GM19438 (cell line): ENCODE measurements around the gene PARP1.

Experiments used
- ATAC-seq: cut with Tn5 transposase; IDR thresholded peaks from one replicate; pipeline ENCODE4 v1.9.1; 2021; ENCODE audit warnings: low read depth; ENCODE audit not compliant: unreplicated experiment

PARP1 gene

GRCh38 chr1:226318471-226318870 is 89.4 kb downstream of the PARP1 start:
- no peak for ATAC-seq

- no peak for ATAC-seq
Measured at GRCh38 chr1:226314055-226314454, 93.8 kb downstream of the PARP1 start.

GRCh38 chr1:226312065-226312464 is 95.8 kb downstream of the PARP1 start:
- no peak for ATAC-seq

GRCh38 chr1:226311376-226311775 is 96.5 kb downstream of the PARP1 start:
- no peak for ATAC-seq
